GM18868 (cell line): ENCODE measurements around the gene NDUFB8.
"Not testable (repeated sequence)": the region's sequence is repeated elsewhere in the genome, so short reads cannot be mapped to it uniquely, and the experiment has no call there.

Experiments used
- ATAC-seq: cut with Tn5 transposase; IDR thresholded peaks from one replicate; pipeline ENCODE4 v1.9.1; 2021; ENCODE audit warnings: mild to moderate bottlenecking, moderate library complexity; ENCODE audit not compliant: unreplicated experiment

Gene NDUFB8

DNA sequence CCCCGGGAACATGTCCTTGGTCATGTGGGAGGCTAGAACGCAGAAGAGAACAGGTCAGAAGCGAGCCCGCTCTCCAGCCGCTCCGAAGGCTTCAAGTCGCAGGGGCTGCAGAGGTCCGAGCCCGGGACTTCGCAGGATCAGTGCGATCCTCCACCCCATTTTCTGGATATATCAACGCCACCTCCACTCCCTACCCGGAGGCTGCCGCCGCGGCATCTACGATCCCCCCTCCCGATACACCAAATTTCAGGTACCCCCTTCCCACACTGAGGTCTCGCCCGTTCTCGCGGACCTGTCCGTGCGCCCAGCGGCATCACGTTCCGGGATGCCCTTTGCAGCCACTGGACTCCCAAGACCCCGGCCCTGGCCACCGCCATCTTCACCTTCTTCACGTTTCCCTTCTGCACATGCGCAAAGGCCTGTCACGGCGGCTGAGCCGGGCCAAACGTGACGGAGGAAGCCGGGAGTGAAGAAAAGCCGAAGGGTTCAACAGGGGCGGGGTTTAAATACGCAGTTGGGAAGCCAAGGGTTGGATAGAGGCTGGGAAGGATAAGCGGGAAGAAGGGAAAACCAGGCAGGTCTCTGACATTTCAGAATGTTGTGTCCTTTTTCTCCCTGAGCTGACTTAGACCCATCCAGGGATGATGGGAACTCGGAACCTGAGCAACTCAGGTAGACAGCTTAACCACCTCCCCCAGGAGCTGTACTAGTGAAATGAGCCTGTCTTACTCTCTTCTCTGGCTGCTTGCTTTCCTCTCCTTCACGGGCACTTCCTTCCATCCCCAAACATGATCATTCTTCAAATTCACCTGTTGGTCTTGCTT lies at the start of gene NDUFB8:
Gene NDUFB8 (minus strand): TSS at position 397 of the 824 bp plus-strand sequence. CDS start 20 bp downstream, at position 377.
- ATAC-seq, result peak; percentile 58

DNA sequence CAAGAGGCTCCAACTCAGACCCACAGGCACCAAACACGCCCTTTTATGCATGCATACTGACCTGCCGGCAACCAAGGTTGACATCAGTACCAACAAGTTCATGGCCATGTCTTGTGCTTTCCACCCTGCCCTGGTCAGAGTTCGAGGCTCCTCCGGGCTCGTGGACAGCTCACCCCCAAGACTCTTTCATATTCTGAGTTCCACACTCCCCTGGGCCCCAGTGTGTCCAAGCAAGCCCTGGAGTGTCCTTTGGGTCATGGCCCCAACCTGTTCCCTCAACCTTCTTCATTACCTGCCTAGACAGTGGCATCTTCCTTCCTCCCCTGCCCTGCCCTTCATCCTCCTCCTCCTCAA lies 46.6 kb upstream of the NDUFB8 start:
- ATAC-seq, result no peak

DNA sequence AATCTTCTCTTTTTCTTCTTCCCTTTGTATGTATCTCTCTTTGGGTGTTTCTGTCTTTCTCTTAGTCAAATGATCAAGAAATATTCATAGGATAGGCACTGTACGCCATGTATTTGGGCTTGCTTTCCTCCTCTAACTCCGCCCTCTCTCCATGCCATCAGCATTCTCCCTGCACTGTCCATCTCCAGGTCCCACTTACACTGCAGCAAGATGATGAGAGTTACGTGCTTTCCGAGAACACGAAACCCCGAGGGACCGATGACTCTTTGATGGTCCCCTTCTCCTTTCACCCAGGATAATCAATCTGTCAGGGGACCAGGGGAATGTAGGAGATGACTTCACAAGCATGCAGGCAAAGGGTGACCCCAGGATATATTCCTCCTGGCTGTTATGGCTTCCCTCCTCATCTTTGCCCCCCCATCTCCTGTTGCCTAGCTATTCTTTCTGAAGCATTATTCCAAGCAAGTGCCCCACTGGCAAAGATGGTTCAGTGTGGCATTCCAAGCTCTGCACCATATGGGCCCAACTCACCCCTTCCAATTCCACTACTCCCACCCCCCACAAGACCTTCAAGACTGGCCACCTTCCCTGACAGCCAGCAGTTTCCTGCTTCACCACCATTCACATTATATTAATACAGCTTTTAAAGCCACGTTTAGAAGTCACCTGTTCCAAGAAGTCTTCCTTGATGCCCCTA lies 46.1 kb upstream of the NDUFB8 start:
- ATAC-seq, result no peak

DNA sequence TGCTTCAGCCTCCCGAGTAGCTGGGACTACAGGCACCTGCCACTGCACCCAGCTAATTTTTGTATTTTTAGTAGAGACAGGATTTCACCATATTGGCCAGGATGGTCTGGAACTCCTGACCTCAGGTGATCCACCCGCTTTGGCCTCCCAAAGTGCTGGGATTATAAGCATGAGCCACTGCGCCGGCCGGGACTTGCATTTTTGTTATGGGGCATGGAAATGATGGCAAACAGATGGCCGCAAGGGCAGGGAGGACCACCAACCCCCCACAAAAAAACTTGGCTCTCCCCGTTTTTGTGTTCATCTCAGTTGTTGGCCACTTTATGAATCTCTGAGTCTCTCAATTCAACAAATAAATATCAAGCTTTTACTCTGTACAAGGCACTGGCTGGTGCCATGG lies 45.5 kb upstream of the NDUFB8 start:
- not testable (repeated sequence) for ATAC-seq

DNA sequence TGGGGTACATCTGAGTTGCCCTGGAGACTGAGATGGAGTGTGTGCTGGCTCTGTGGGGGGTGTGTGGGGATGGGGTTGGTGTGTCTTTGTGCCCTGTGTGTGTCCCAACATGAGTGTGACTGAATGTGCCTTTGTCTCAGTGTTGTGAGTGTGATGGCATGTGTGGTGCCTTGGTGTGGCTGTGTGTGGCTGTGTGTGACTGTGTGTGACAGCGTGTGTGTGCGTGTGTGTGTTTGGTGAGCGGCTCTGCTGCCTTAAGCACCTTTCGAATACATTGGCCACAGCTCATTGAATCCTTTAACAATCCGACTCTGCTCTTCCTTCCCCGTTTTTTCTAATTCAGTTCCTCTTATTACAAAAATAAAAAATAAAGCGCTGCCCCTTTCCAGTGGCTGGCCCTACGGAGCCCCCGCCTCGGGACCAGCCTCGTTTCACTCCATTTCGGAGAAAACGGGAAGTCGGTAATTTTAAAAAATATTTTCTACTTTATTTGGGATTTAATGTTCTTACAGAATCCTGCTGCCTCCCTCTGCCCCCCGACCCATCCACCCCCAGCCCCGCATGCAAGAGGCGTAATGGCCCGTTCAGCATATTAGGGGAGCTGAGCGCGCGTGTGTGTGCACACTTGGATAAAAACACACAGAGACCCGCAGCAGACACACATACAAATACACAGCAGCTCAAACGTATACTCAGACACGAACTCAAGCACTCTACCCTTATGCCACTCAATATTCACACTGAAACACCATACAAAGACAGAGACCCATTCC lies 41.6 kb upstream of the NDUFB8 start:
- ATAC-seq, result no peak

DNA sequence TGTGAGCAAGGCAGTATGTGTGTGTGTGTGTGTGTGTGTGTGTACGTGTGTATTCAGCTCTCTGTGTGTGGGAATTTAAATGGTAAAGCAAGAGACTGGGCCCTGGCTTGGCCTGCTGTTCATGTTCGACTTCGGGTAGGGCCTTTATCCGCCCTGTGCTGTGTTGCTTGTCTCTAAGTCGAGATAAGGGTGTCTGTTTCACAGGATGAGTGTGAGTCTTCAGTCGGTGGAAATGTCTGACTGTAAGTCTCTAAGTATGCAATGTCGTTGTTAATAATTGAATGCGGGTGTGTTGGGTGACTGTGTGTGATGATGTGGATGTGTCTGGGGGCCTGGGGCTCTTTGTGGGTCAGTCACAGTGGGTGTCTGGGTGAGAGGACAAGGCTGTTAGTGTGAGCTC lies 40.8 kb upstream of the NDUFB8 start:
- ATAC-seq, result no peak

DNA sequence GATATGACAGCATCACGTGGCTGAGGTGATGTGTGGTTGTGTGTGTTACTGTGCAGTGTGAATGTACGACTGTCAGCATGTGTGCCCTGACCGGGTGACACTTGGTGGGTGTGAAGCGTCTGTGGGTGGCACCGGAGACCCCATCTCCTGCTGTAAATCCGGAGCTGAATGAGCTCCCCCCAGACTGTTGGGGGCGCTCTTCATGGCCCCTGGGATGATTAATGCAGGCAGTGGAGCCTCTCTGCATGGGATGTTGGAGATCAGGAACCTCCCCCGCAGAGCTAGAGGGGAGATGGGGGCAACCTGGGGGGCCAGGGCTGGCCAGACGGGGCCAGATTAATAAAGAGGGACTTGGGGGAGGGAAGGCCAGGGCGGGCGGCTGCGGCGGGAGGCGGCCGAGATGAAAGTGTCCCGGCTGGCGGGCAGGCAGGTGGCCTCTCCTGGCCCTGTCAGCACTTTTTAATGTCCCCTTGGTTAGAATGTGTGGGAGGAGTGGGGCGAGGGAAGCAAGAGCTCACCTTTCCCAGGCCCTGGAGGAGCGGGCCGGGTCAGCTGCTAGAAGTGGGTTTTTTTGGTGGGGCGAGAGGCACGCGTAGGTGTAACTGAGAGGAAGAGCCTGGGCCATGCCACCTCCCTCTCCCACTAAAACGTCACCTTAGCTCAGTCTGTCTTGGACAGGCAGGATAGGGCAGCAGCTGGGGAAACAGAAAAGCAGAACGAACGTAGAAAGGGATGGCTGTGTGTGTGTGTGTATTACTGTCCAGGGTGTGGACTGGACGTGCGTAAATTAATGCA lies 40.2 kb upstream of the NDUFB8 start:
- no peak for ATAC-seq

DNA sequence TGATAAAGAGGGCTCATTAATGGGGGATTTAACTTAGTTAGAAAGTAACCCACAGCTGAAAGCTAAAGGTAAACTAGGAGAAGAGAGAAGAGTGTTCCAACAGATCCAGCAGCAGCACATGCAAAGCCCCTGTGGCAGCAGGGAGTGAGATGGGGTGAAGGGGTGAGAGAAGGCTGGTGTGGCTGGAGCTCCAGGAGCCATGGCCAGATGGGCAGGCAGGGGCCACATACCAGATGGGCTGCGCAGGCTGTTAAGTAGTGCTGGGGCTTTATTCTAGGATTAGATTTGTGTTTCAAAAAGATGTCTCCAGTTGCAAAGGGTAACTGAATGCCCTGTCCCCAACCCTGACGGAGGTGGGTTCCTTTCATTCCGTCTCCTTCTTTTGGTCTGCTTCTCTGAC lies 39.2 kb upstream of the NDUFB8 start:
- no peak for ATAC-seq

DNA sequence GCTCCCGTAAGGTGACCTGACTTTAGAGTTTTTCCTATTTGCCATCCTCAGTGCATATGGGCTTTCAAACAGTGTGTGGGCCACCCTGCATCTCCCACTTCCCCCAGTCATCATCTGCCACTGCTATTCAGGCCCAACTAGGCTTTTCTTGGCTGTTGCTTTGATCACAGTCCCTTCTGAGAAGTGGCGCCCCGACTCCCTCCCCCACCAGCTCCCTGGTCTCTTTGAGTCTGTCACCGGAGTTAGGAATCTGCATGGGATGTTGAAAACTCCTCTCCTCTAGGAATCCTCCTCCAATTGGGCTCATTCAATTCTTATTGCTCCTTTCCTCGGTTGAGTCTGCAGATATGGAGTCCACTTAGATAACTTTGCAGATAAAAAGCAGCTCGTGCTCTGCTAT lies 38.2 kb upstream of the NDUFB8 start:
- ATAC-seq, result no peak

DNA sequence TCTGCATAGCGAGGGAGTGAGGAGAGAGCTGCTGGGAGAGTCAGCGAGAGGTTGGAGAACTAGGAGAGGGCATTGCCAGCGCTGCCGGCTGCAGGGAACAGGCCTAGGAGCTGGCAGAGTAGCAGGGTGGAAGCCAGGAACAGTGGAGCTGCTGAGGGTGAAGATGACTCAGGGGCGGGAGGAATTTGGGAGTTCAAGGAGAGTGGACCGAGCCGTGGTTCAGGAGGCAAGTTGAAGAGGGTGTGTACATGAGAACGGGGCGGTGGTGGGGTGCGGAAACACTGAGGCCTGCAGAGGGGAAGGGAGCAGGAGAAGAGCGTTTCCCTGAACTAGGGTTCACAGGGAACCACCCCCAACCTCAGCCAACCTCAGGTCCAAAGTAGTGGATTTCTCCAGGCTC lies 37.6 kb upstream of the NDUFB8 start:
- ATAC-seq, result no peak

DNA sequence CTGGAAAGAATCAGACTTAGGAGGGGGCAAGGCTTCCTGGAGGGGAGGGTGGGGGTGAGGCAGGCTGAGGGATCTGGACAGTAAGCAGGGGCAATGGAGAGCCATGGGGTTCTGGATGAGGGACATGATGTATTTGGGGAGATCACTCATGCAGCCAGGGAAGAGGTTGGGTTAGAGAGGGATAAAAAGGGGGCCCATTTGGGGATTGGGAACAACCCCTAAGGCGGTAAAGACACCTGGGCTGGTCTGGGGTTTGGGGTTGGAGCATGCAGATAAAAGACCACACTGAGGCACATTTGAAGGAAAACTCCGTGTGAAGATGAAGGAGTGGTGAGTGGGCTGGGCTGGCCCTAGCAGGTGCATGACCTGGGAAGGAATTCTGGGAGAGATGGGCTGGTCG lies 36.9 kb upstream of the NDUFB8 start:
- no peak for ATAC-seq

DNA sequence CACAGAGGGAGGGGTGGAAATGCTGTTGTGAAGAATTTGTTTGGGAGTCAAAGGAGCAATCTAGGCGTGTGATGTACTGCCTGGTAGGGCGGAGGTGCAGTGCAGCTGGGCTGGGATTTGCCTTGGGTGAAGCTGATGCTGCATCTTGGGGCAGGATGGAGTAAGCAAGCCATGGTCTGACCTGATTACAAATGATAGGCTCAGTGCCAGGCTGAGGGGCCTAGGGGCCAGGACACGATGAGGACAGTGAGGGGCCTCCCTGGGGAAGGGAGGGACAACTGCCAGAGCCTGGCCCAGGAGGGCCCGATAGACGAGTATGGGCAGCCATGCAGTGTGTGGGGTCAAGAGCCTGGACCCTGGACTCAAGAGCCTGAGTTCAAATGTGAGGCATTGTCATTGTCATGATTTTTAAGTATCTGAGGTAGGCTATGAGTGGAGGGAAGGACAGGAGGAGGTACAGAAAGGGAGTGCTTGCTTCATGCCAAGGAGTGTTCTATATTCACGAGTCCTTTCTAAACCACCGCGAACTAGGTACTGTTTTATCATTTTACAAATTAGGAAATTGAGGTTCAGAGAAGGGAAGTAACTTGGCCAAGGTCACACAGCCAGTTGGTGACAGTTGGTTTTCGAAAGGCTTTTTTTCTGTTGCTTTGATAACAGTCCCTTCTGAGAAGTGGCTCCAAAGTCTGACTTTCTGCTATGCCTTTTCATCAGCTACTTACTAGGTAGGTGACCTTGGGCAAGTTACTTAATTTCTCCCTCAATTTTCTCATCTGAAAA lies 35.7 kb upstream of the NDUFB8 start:
- no peak for ATAC-seq

DNA sequence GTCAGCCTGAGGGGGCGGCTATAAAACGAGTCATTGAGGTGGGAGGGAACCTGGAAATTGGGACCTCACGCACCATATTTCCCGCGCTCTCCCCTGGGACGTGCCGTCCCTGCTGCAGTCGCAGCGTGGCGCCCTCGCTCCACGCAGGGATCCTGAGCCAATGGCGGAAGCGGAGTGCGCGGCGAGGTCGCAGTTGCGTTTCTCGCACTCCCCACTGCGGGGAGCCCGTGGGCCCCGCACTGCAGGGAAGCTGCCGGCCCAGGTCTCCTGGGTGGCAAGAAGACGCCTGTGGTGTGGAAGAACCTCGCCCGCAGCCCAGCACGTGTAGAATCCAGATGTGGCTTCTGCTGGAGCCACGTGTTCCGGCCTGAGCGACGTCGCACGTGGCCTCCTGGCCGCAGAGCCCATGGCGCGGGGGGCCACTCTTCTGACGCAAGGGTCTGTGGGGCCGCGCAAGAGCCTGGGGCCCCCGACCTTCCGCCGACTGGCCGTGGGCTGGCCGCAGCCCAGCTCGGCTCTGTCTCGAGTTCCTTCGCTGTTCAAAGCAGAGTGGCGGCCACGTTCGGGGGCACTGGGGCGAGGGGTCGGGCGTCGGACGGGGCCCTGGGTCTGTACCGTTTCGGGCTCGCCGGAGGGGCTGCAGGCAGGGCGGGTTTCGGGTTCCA lies 32.5 kb upstream of the NDUFB8 start:
- ATAC-seq, result peak; percentile 84

DNA sequence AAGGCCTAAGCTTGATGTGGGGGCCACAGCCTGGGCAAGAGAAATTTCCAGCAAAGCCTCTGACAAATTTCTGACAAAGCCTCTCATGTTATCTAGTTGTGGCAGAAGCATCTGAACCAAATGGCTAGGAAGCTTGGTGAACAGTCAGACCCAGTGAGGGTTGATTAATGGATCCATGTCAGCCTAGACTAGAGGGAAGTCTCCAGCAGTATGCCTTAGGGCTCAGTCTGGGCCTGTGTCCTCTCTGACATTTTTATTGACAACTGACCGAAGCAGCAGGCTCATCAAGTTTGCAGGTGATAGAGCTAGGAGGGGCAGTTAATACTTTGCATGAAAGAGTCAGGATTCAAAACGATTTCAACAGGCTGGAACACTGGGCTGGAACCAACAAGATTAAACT lies 31.3 kb upstream of the NDUFB8 start:
- ATAC-seq, result no peak

DNA sequence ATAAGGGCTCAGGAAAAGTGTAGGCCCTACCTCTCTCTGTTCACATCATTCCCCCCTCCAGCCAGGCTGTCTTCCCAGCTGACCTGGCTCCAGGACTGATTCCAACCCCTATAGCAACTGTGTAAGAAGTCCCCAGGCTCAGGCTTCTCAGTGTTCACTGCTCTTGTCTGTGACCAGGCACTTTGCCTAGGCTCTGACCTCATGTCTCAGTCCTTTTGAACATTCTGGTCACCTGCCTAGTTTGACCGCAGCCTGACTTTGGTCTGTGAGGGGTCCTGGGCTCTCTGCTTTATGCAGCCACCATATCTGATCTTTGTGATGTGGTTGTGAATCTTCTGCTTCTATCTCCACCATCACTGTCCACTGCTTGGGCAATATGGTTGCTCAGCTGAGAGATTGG lies 30.6 kb upstream of the NDUFB8 start:
- ATAC-seq, result no peak

DNA sequence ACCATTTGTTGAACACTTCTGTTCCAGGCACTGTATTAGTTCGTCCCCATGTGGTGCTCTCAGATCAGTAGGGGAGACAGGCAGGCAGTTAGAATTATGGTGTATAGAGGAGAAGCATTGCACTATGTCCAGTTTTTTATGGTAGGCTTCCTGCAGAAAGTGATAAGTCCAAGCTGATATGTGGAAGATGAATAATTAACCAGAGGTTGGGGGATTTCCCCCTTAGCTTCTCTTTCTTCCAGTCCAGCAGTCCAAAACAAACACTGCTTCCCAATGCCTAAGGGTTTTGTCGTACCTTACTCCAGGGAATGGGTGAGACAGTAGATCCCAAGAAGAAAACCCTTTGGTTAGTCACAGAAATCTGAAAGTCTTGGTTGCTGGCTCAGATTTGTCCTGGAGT lies 25.2 kb upstream of the NDUFB8 start:
- ATAC-seq, result no peak

DNA sequence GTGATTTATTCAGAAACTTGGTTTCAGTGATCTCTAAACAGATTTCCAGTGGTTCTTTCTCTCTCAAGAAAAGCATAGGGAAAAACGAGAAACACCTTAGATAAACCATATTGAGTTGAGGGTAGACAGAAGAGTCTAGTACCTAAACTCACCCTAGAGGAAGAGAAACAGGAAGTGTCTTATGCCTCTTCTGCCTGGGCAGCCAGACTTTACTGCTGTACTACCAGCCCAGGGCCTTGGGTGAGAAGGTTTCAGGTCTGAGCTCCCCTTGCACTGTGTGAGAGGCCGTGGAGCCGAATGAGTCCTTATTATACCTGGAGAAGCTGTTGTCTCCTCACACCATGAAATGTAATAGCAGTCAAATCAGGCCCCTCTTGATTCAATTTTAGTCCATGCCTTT lies 24.3 kb upstream of the NDUFB8 start:
- no peak for ATAC-seq

DNA sequence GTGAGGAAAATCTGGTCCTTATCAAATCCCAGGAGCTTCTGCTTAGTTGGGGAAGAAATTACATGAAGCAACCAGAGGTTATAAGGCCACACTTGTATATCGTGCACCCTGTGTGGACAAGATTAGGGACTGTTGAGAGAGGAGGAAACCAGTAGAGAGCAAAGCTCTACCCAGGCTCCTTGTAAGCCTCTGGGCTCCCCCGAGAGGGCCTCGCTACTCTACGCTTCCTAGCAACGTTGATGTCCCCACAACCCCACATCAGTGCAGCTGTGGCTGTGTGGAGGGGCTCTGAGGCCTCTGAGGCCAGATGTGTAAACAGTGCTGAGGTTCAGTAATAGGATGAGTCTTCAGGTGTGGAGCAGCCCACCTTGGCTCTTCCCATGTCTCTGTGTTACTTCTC lies 22.1 kb upstream of the NDUFB8 start:
- ATAC-seq, result no peak

DNA sequence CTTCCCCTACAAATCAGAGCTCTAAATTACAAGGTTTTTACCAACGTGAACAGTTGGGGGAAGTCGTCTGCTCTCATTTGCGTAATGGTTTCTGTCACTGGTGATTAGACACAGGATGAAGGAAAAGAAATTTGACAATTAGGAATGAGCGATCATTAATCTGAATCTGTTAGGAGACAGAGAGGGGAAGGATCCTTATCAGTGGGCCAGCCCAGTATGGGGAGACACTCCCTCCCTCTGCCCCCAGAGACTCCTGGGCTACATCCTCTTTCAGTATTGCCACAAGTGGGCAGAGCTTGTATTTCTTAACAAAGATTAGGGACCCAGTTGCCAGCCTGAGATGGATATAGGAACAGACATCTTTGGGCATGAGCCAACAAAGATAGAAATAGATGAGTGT lies 21.5 kb upstream of the NDUFB8 start:
- no peak for ATAC-seq

DNA sequence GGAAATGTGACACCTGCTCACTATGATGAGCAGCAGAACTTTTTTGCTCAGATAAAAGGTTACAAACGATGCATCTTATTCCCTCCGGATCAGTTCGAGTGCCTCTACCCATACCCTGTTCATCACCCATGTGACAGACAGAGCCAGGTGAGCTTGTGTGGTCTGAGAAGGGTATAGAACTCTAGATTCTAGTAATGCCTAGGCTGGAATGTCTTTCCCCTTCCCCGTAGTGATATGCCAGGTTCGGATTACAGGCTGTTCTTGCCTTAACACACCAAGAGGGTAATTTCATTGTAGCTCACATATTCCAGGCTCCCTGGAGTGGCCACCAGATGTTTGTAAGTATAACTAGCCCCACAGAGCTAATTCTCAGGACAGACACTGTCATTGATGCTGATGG lies 15.3 kb upstream of the NDUFB8 start:
- ATAC-seq, result no peak
